Measurements from ENCODE around the gene PEX14. TPM values are rescaled to one million over a fixed set of nuclear protein-coding genes. Genes with fewer than 3 reads are reported as not detected.
A peak's percentile ranks its signal among the peaks of the same experiment; 100 is the strongest.

PEX14 gene
- total RNA-seq, 1 donor from 2014 or later: 21.6 TPM

DNA sequence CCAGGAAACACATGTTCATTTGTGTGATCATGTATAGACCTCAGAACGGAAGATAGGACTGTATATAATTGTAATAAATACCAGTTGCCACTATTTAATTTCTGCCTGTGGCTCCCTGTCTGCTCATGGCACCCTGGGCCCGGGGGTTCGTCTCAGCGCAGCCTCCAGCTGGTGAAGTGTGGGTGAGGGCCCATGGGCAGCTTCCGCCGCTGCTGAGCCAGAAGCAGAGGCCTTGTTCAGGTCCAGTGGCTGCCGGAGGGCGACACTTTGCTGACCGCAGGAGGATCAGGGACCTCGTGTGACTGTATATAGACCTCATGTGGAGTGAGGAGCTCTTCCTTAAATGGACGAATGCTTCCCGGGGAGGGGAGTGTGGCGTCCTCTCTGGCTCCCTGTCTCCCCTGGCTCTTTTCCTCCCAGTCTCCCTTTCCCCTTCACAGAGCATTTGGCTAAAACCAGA is 155.9 kb downstream of the PEX14 start:
- no peak for DNase-seq (ENCODE audit: extremely low spot score in 2 of 2)
- Histone ChIP-seq H3K36me3 (no peaks in the 10 kb centered on the region), H3K4me3 (no peak overlapping the region), H3K27ac (no peak overlapping the region), H3K27me3 (no peaks in the 10 kb centered on the region), H3K4me1 (peaks cover 21% of the 10 kb centered on the region), H3K9me3 (no peaks in the 10 kb centered on the region)
- intact Hi-C loops (cut with DNase I): no loop called here
- no peak for TF ChIP-seq POLR2AphosphoS5 (IDR thresholded peaks at IDR 0.05; ENCODE audit: insufficient read depth in 1 of 2, low read depth in 1 of 2)
- no peak for TF ChIP-seq POLR2A (IDR thresholded peaks at IDR 0.05)
- TF ChIP-seq, protein P1, sequence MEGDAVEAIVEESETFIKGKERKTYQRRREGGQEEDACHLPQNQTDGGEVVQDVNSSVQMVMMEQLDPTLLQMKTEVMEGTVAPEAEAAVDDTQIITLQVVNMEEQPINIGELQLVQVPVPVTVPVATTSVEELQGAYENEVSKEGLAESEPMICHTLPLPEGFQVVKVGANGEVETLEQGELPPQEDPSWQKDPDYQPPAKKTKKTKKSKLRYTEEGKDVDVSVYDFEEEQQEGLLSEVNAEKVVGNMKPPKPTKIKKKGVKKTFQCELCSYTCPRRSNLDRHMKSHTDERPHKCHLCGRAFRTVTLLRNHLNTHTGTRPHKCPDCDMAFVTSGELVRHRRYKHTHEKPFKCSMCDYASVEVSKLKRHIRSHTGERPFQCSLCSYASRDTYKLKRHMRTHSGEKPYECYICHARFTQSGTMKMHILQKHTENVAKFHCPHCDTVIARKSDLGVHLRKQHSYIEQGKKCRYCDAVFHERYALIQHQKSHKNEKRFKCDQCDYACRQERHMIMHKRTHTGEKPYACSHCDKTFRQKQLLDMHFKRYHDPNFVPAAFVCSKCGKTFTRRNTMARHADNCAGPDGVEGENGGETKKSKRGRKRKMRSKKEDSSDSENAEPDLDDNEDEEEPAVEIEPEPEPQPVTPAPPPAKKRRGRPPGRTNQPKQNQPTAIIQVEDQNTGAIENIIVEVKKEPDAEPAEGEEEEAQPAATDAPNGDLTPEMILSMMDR (IDR thresholded peaks at IDR 0.05): no peak

DNA sequence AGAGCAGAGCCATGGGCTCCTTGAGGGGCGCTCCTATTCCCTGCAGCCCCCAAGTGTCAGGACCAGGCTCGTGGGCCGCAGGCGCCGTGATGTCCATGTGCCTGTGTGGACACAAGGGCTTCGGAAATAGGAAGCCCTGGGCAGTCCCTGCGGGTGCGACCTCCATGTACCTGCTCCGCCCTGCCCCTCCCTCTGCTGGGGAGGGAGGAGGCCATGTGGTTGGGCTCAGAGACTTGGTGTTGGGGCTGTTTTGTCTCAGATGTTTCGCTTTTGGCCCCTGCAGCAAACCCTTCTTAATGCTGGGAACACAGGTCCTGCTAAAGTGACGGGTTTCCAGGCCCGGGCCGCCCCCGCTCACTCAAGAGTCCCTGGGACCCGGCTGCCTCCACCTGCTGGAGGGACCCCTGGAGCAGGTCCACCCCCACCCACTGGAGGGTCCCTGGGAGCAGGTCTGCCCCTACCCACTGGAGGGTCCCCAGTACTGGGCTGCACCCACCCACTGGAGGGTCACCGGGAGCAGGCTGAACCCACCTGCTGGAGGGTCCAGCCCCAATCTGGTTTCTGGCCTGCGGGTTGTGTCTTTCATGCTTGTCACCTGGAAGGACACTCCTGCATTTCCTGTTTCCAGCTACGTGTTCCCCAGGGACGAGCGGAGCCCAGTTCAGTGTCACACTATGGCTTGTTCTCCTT is 156.5 kb downstream of the PEX14 start:
- Histone ChIP-seq H3K9me3 (no peaks in the 10 kb centered on the region), H3K4me3 (no peak overlapping the region), H3K27me3 (no peaks in the 10 kb centered on the region), H3K36me3 (no peaks in the 10 kb centered on the region), H3K4me1 (peaks cover 27% of the 10 kb centered on the region), H3K27ac (peak overlapping the region; percentile 21)
- TF ChIP-seq, protein P1 (IDR thresholded peaks at IDR 0.05): no peak
- TF ChIP-seq POLR2AphosphoS5 (IDR thresholded peaks at IDR 0.05; ENCODE audit: insufficient read depth in 1 of 2, low read depth in 1 of 2) (no peak), POLR2A (IDR thresholded peaks at IDR 0.05) (no peak)
- intact Hi-C loops (cut with DNase I): no loop called here
- DNase-seq (ENCODE audit: extremely low spot score in 2 of 2): no peak

DNA sequence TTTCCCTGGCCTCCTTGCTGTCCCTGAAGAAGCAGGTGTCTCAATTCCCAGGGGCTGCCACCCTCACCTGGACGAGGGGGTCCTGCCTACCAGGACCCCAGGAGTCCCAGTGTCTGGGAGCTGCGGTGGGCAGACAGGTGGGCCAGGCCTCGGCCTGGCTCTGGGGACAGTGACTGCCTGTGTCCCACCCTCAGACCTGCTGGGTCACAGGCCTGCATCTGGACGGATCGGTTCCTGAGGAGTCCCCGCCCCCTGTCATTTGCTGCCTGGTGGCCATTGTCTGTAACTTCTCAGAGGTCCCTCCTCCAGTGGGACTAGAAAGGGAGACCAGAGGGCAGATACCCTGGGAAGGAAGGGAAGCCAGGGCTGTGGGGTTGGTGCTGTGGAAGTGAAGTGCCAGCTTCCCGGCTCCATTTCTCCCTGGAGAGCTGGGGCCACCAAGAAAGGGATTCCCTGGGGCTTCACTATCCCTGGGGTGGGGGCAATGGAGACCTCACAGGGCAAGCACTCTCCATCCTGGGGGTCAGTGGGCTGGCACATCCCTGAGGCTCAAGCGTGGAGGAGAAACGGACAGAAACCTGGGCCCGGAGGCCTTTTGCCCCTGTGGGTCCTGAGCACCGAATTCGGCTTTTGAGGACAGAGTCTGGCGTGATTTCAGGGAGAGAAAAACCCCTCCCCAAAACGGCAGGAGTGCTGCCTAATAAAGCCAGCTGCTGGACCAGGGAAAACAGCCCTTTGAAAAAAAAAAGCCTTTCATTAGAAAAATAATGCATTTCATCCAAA is 157.3 kb downstream of the PEX14 start:
- intact Hi-C loops (cut with DNase I): no loop called here
- DNase-seq (ENCODE audit: extremely low spot score in 2 of 2): no peak
- Histone ChIP-seq H3K4me1 (peaks cover 33% of the 10 kb centered on the region), H3K9me3 (no peaks in the 10 kb centered on the region), H3K36me3 (no peaks in the 10 kb centered on the region), H3K27ac (peak overlapping the region; percentile 59), H3K27me3 (no peaks in the 10 kb centered on the region), H3K4me3 (no peak overlapping the region)
- no peak for TF ChIP-seq POLR2A (IDR thresholded peaks at IDR 0.05)
- TF ChIP-seq, protein P1 (IDR thresholded peaks at IDR 0.05): no peak
- TF ChIP-seq POLR2AphosphoS5 (IDR thresholded peaks at IDR 0.05; ENCODE audit: insufficient read depth in 1 of 2, low read depth in 1 of 2): no peak

DNA sequence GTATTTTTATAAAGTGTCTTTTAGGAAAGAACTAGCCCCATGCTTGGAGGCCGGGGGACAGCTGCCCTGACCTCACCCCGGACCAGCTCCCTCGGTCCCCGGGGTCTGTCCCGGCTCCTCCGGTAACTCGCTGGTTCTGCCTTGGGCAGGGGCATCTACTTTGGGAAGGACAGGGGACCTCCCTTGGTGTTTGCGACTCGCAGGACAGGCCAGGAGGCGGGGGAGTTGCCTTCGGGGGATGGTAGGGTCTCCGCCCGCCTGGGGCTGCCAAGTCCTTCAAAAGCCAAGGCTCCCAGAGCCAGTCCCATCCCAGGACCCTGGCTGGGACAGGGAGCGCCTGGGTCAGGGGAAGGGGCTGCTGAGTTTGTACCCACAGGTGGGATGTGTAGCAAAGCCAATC is 157.9 kb downstream of the PEX14 start:
- Histone ChIP-seq H3K27me3 (no peaks in the 10 kb centered on the region), H3K4me1 (peaks cover 38% of the 10 kb centered on the region), H3K27ac (peak overlapping the region; percentile 59), H3K36me3 (no peaks in the 10 kb centered on the region), H3K4me3 (no peak overlapping the region), H3K9me3 (no peaks in the 10 kb centered on the region)
- intact Hi-C loops (cut with DNase I): no loop called here
- DNase-seq (ENCODE audit: extremely low spot score in 2 of 2): no peak
- no peak for TF ChIP-seq POLR2A (IDR thresholded peaks at IDR 0.05)
- TF ChIP-seq, protein P1 (IDR thresholded peaks at IDR 0.05): no peak
- TF ChIP-seq POLR2AphosphoS5 (IDR thresholded peaks at IDR 0.05; ENCODE audit: insufficient read depth in 1 of 2, low read depth in 1 of 2): no peak

DNA sequence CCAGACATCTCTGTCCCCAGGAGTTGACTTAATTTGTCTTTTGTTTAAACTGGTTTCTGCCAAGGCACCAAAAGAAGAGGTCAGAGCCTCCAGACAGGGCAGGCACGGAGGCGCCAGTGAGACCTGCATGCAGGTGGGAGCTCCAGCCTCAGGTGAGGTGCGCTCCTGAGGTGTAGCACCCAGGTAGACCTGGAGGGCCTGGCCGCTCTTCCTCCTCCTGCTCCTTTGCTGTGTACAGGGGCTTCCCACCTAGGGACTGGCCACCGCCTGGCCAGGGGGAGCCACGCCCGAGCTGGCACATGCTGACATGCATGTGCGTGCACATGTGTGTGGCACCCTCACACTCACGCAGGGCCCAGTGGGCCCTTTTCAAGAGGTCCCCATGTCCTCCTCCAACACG is 158.7 kb downstream of the PEX14 start:
- no peak for DNase-seq (ENCODE audit: extremely low spot score in 2 of 2)
- Histone ChIP-seq H3K36me3 (no peaks in the 10 kb centered on the region), H3K9me3 (no peaks in the 10 kb centered on the region), H3K27ac (peak overlapping the region; percentile 59), H3K27me3 (no peaks in the 10 kb centered on the region), H3K4me3 (no peak overlapping the region), H3K4me1 (peaks cover 45% of the 10 kb centered on the region)
- intact Hi-C loops (cut with DNase I): no loop called here
- TF ChIP-seq, protein P1 (IDR thresholded peaks at IDR 0.05): no peak
- no peak for TF ChIP-seq POLR2A (IDR thresholded peaks at IDR 0.05)
- no peak for TF ChIP-seq POLR2AphosphoS5 (IDR thresholded peaks at IDR 0.05; ENCODE audit: insufficient read depth in 1 of 2, low read depth in 1 of 2)
